IPS-20b (cell line): Measurements from ENCODE around the gene AFAP1L2.

Experiments
- H3K27ac ChIP-seq: one replicate; pipeline ENCODE4 v1.5.1; 2013; ENCODE audit warnings: low read length
- H3K27me3 ChIP-seq: 2 replicates; pipeline ENCODE4 v1.6.1; 2013; ENCODE audit warnings: mild to moderate bottlenecking, low read length, inconsistent platforms; ENCODE audit not compliant: insufficient read depth
- H3K36me3 ChIP-seq: 2 replicates; pipeline ENCODE4 v1.6.1; 2013; ENCODE audit warnings: low read depth, mild to moderate bottlenecking, inconsistent platforms, low read length, moderate library complexity; ENCODE audit not compliant: insufficient read depth
- H3K4me1 ChIP-seq: 2 replicates; pipeline ENCODE4 v1.6.1; 2013; ENCODE audit warnings: mild to moderate bottlenecking, control low read depth, inconsistent platforms, low read length, moderate library complexity; ENCODE audit not compliant: insufficient read depth
- H3K4me3 ChIP-seq: 2 replicates; pipeline ENCODE4 v1.5.1; 2013; ENCODE audit warnings: mild to moderate bottlenecking, low read length, inconsistent platforms
- H3K9ac ChIP-seq: 2 replicates; pipeline ENCODE4 v1.6.1; 2013; ENCODE audit warnings: low read depth, mild to moderate bottlenecking, inconsistent platforms, low read length, moderate library complexity
- H3K9me3 ChIP-seq: 2 replicates; pipeline ENCODE4 v1.6.1; 2013; ENCODE audit warnings: mild to moderate bottlenecking, low read depth, low read length, inconsistent platforms; ENCODE audit not compliant: insufficient read depth

Gene AFAP1L2

DNA sequence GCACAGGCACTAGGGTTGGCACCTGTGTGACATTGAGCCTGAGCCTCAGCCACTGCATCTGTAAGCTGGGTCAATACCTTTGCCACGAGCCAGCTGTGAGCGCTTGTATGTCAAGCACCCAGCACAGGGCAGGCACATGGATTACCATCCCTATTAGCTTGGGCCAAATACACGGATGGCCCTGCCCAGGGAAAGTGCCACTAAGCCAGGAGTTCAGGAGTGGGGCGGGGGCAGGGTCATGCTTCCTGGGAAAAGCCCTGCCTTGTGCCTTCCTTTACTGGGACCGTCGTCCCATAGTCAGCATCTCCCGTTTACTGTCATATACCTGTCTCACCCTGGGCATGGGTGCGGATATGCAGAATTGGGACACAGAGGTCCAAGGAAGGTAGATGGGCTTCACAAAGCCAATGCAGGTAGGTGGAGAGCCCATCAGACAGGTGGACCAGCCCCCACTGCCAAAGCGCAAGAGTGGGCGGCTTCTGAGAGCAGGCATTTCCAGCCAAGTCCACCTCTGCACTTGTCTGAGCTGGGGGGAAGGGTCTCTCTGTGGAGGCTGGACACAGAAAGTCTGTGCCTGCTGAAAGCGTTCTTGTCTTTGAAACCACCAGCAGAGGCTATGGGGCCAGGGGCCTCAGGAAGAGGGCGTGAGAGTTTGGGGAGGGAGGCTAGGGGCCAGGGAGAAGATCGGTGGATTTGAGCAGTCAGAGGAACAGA, 92.6 kb downstream of the AFAP1L2 start:
- no peaks in the 10 kb centered on the region for H3K9me3 ChIP-seq
- H3K27ac ChIP-seq, result no peak overlapping the region
- H3K4me3 ChIP-seq, result no peak overlapping the region
- H3K9ac ChIP-seq, result no peak overlapping the region; the same call in 1 of the 2 replicates
- no peaks in the 10 kb centered on the region for H3K4me1 ChIP-seq
- H3K36me3 ChIP-seq, result no peaks in the 10 kb centered on the region
- no peaks in the 10 kb centered on the region for H3K27me3 ChIP-seq

DNA sequence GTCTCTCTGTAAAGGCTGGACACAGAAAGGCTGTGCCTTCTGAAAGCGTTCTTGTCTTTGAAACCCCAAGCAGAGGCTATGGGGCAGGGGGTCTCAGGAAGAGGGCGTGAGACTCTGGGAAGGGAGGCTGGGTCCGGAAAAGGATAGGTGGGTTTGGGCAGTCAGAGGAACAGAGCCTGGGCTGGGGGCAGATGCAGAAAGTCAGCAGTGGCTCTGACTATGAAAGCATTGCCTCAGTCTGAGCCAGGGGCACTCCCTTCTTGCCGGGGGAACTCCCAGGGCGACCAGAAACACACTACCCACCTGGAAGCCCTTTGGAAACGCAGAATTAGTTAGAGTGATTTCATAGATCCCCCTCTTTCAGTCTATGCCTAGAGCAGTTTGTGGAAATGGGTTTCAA, 93.3 kb downstream of the AFAP1L2 start:
- Histone ChIP-seq H3K4me3 (no peak overlapping the region), H3K36me3 (no peaks in the 10 kb centered on the region), H3K27ac (no peak overlapping the region), H3K9ac (no peak overlapping the region), H3K4me1 (no peaks in the 10 kb centered on the region), H3K27me3 (no peaks in the 10 kb centered on the region), H3K9me3 (no peaks in the 10 kb centered on the region)

DNA sequence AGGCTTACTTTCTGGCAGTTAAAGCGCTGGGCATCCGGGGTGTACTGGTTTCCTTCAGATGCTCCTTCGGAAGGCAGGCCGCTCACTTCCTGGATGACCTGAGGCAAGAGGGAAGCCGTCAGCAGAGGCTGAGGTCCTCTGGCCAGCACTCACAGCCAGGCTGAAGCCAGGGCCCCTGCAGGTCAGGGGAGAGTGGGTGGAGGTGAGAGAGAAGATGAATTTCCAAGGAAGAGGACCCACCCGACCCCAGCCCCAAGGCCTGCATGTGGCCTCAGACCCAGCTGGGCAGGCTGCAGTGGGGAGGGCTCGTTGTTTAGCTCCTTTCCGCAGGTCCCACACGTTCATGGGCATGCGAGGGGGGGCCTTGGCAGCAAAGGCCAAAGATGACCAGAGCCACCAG, 94.0 kb downstream of the AFAP1L2 start:
- H3K9me3 ChIP-seq, result no peaks in the 10 kb centered on the region
- H3K36me3 ChIP-seq, result no peaks in the 10 kb centered on the region
- H3K4me1 ChIP-seq, result no peaks in the 10 kb centered on the region
- H3K27me3 ChIP-seq, result no peaks in the 10 kb centered on the region
- H3K9ac ChIP-seq, result no peak overlapping the region
- no peak overlapping the region for H3K27ac ChIP-seq
- no peak overlapping the region for H3K4me3 ChIP-seq

DNA sequence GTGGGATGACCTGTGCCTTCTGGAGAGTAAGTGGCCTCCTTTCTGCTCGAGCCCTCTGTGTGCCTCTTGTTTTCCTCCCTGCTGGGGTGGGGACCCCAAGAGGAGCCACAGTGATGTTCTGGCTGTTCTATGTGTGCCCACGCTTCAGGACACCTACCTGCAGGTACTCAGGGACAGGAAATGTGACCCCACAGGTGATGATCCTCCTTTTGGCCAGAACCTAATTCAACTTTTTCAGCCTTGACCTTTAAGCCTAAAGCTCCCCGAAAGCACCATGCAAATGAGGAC, 95.0 kb downstream of the AFAP1L2 start:
- Histone ChIP-seq H3K4me1 (no peaks in the 10 kb centered on the region), H3K36me3 (no peaks in the 10 kb centered on the region), H3K27ac (no peak overlapping the region), H3K9ac (no peak overlapping the region), H3K4me3 (no peak overlapping the region), H3K27me3 (no peaks in the 10 kb centered on the region), H3K9me3 (no peaks in the 10 kb centered on the region)

DNA sequence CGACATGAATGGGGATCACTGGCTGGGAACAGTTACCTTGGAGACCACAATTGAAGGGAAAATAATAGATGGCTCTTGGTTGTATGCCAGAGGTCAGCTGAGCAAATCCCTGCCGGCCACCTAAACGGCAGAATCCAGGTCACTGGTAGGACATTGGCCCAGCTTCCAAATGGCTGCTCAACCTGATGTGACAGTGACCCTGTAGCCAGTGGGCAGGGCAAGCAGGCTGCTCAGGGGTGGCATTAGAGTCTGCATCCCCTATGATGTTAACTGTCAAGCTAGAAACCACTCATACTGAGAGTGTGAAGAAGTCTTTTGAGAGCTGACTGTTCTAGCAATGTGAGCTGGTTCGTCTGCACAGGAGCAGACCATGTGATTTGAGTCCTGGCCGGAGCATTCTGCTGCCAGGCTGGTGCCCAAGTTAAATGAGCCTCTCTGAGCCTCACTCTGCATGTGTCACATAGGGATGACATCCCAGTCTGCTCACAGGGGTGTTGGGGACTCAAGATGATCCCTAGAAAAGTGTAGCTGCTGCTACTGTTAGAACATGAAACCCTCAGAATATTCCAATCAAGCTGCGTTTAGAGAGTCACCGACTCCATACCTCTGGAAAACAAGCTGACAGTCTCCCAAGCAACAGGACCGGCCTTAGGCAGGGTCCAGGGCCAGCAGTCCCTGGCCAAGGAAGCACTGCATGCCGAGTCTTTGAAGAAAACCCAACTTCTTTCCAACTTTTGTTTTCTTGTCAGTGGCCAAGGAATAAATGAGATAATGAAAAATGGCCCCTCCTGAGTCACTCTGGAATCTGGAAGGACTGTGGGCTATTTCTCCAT, 95.6 kb downstream of the AFAP1L2 start:
- no peak overlapping the region for H3K27ac ChIP-seq
- H3K9ac ChIP-seq, result no peak overlapping the region
- H3K4me3 ChIP-seq, result no peak overlapping the region
- H3K4me1 ChIP-seq, result no peaks in the 10 kb centered on the region
- H3K27me3 ChIP-seq, result no peaks in the 10 kb centered on the region
- no peaks in the 10 kb centered on the region for H3K9me3 ChIP-seq
- H3K36me3 ChIP-seq, result no peaks in the 10 kb centered on the region

DNA sequence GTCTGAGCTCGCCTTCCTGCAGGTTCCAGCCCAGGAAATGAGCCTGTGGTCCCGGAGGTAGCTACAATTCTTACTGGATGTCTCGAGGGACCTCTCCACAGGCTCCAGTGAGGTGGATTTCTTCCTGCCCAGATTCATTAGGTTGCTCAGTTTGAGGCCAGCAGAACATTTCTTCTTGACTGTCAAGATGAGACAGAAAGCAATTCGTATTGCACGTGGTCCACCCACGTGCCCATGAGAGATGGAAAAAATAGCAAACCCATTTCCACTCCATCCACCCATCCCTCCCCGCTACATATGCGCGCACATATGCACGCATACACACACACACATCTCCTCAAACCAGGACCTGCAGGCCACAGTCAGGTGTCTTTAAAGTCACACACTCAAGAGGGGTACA, 96.6 kb downstream of the AFAP1L2 start:
- Histone ChIP-seq H3K27me3 (no peaks in the 10 kb centered on the region), H3K36me3 (no peaks in the 10 kb centered on the region), H3K9ac (no peak overlapping the region), H3K4me3 (no peak overlapping the region), H3K27ac (no peak overlapping the region), H3K9me3 (no peaks in the 10 kb centered on the region), H3K4me1 (no peaks in the 10 kb centered on the region)

DNA sequence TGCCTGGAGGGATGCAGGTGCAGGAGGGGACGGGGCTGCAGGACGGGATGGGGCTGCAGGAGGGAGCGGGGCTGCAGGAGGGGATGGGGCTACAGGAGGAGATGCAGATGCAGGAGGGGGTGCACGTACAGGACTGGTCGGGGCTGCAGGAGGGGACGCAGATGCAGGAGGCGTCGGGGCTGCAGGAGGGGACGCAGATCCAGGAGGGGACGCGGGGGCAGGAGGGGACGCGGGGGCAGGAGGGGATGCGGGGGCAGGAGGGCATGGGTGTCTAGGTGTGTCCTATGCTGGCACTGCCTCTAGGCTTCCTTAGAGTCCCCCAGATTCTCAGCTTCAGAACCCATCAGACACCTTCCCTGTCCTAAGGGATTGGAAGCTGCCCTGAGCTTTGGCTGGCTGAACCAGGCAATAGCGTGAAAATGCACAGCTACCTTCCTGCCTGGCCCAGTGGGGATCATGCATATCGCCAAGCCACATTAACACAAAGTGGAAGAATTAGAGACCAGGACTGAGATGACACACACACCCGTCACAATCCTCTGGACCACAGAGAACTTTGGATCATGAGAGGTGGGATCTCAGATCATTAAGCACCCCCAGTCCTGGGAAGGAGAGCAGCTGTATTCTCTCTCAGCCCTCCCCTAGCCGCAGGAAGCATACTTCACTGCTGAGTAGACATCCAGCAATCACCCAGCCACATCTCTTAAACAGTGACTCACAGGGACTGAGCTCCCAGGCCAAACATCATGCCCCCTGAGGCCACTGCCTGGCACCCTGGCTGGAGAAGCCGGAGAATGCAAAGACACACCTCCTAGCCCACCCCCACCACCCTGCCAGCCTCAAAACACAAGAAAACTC, 98.0 kb downstream of the AFAP1L2 start:
- H3K9me3 ChIP-seq, result no peaks in the 10 kb centered on the region
- no peaks in the 10 kb centered on the region for H3K27me3 ChIP-seq
- no peaks in the 10 kb centered on the region for H3K4me1 ChIP-seq
- no peak overlapping the region for H3K4me3 ChIP-seq
- H3K9ac ChIP-seq, result no peak overlapping the region
- no peaks in the 10 kb centered on the region for H3K36me3 ChIP-seq
- no peak overlapping the region for H3K27ac ChIP-seq

DNA sequence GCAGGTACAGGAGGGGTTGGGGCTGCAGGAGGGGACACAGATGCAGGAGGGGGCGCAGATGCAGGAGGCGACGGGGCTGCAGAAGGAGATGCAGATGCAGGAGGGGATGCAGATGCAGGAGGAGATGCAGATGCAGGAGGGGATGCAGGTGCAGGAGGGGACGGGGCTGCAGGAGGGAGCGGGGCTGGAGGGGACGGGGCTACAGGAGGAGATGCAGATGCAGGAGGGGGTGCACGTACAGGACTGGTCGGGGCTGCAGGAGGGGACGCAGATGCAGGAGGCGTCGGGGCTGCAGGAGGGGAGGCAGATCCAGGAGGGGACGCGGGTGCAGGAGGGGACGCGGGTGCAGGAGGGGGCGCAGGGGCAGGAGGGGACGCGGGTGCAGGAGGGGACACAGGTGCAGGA, 98.8 kb downstream of the AFAP1L2 start:
- Histone ChIP-seq H3K9me3 (no peaks in the 10 kb centered on the region), H3K27ac (no peak overlapping the region), H3K36me3 (no peaks in the 10 kb centered on the region), H3K4me1 (no peaks in the 10 kb centered on the region), H3K4me3 (peak overlapping the region; percentile 76; the same call in 1 of the 2 replicates), H3K27me3 (no peaks in the 10 kb centered on the region), H3K9ac (no peak overlapping the region)

DNA sequence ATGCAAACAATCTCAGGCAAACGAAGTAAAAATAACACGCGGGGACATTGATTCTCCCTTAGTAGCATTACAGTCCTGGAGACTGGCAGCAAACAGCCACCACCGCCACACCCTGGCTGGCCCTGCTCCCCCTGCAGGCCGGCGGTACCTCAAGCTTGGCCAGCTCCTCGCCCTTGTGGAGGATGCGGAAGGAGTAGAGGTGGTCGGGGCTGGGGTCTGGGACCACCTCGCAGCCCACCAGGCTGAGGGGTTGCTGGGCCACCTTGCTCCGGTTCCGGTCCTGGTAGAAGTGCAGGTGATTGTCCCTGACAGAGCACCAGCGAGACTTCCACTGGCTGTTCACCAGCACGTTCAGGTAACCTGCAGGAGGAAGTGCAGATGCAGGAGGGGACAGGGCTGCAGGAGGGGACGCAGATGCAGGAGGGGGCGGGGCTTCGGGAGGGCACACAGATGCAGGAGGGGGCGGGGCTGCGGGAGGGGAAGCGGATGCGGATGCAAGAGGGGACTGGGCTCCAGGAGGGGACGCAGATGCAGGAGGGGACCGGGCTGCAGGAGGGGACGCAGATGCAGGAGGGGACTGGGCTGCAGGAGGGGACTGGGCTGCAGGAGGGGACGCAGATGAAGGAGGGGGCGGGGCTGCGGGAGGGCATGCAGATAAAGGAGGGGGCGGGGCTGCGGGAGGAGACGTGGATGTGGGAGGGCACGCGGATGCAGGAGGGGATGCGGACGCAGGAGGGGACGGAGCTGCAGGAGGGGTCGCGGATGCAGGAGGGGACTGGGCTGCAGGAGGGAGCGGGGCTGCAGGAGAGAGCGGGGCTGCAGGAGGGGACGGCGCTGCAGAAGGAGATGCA, 99.5 kb downstream of the AFAP1L2 start:
- no peak overlapping the region for H3K27ac ChIP-seq

DNA sequence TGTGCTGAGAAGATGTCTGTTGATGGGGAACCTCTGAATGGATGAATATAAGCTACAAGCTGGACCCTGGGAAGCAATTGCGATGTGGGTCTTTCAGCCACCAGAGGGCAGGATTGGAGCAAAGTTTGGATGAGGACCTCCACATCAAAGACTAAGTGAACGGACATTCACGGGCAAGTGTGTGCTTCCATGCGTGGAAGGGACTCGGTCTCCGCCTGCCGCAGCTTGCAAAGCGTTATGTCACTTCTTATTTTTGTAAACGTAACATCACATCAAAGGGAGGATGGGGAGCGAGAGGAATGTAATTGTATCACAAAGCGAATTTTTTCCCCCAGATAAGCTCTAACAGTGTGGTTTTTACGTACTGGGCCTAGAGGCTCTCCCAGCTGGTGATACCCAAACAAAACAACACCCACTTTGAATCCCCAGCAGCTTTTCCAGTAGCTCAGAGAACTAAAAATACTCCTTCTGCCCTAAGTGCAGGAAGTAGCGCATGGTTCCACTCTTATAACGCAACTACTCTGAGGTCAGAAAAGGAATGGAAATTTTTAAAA, 100.2 kb downstream of the AFAP1L2 start:
- Histone ChIP-seq H3K4me3 (peak overlapping the region; percentile 76), H3K27me3 (no peaks in the 10 kb centered on the region), H3K4me1 (no peaks in the 10 kb centered on the region), H3K9ac (peak overlapping the region; percentile 33; the same call in 1 of the 2 replicates), H3K9me3 (no peaks in the 10 kb centered on the region), H3K36me3 (no peaks in the 10 kb centered on the region), H3K27ac (no peak overlapping the region)

More for the DNA sequence above, 99.5 kb downstream of the AFAP1L2 start:
- peak overlapping the region; percentile 33; the same call in 1 of the 2 replicates for H3K9ac ChIP-seq
- H3K9me3 ChIP-seq, result no peaks in the 10 kb centered on the region
- H3K27me3 ChIP-seq, result no peaks in the 10 kb centered on the region
- peak overlapping the region; percentile 76 for H3K4me3 ChIP-seq
- no peaks in the 10 kb centered on the region for H3K4me1 ChIP-seq
- no peaks in the 10 kb centered on the region for H3K36me3 ChIP-seq

DNA sequence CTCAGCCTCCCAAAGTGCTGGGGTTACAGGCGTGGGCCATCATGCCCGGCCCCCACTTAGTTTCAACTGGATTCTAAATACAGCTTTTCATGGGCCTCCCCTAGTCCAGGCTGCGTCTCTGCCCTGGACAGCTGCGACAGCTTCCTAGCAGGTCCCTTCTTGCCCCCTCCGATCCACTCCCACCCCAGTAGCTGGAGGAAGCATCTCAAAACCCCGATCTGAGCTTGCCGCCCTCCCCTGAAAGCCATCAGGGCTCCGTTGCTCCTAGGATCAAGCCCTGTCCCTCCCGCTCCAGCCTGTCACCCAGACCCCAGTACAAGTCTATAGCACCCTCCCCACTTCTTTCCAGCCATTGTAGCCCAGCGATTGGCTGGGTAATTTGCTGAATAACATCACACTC, 100.7 kb downstream of the AFAP1L2 start:
- Histone ChIP-seq H3K27me3 (no peaks in the 10 kb centered on the region), H3K36me3 (no peaks in the 10 kb centered on the region), H3K4me3 (0 out of 2 replicates have a peak overlapping the region, but pooled peaks have one; percentile 76), H3K9ac (no peak overlapping the region), H3K9me3 (no peaks in the 10 kb centered on the region), H3K27ac (no peak overlapping the region), H3K4me1 (no peaks in the 10 kb centered on the region)
